HG03039 (cell line): ENCODE data around the gene ADAMTS6.

Experiments
- ATAC-seq: cut with Tn5 transposase; IDR thresholded peaks from one replicate; pipeline ENCODE4 v1.9.1; 2021; ENCODE audit warnings: mild to moderate bottlenecking, moderate library complexity; ENCODE audit not compliant: unreplicated experiment

ADAMTS6 gene

GRCh38 chr5:65474130-65474711 is 7.5 kb downstream of the ADAMTS6 start:
- no peak for ATAC-seq

- ATAC-seq = no peak
Observed at GRCh38 chr5:65468633-65469032, 13.1 kb downstream of the ADAMTS6 start.

- ATAC-seq = no peak
Observed at GRCh38 chr5:65462139-65462705, 19.5 kb downstream of the ADAMTS6 start.

DNA sequence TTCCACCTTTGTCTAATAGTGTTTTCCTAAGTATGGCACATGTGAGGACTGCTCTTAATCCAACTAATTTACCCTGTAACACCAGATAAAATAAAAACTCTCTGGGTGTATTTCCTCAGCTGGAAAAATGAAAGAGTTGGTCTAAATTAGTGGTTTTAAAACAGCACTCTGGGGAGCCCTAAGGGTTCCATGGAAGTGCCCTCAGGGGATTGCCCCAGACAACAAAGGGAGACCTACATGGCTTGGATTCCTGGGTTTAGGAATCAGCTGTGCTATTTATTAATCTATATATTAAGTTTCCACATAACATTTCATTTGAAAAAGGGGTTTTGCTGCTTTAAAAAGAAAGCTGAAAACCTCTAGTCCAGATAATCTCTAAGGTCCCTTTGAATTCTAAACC is 20.2 kb downstream of the ADAMTS6 start:
- ATAC-seq = no peak

GRCh38 chr5:65459995-65460394 is 21.7 kb downstream of the ADAMTS6 start:
- no peak for ATAC-seq

GRCh38 chr5:65455064-65455463 is 26.7 kb downstream of the ADAMTS6 start:
- ATAC-seq = no peak

DNA sequence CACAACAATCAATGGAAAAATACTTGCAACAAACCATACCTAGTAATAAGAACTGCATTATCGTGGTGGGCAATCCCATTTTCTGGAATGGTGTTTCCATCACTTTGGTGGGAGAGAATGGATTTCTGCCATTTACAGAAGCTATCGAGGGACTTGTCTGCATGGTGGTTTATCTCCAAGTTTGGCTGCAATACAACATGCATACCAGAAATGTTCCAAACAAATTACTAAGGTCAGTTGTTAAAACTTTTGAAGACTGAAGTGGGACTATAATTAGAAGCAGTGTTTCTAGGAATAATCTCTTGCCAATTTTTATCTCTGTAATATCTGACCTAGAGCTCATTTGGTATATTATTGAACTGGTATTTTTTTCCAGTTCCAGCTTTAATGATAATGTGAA is 30.3 kb downstream of the ADAMTS6 start:
- no peak for ATAC-seq

GRCh38 chr5:65446682-65447081 is 35.0 kb downstream of the ADAMTS6 start:
- ATAC-seq = no peak

GRCh38 chr5:65441800-65442199 is 39.9 kb downstream of the ADAMTS6 start:
- no peak for ATAC-seq

DNA sequence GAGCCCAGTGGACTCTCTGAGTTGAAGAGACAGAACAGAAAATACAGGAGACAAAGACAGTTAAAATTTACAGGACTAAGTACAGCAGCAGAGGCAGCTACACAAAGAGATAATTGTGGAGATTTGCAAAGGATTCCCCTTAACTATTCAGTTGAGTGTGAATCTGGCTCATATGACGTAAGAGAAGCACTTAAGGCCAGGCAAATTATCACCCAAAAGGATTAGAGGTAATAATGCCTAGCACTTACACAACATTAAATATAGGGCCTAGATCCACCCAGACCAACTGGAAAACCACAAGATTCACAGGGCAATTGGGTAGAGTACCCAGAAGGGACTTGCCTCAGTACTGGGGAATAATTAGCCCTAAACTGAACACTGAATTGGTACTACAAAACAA is 41.3 kb downstream of the ADAMTS6 start:
- no peak for ATAC-seq

DNA sequence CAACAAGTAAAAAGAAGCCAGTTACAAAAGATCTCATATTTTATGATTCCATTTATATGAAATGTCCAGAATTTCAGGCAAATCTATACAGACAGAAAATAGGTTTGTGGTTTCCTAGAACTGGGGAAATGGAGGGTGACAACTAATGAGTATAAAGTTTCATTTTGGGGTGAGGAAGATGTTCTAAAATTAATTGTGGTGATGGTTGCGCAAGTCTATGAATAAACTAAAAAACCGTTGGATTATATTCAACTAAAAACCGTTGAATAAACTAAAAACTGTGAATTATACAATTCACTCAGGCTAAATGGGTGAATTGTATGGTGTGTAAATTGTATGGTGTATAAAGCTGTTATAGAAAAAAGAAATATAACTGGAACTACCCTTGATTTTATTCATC is 47.6 kb downstream of the ADAMTS6 start:
- no peak for ATAC-seq

DNA sequence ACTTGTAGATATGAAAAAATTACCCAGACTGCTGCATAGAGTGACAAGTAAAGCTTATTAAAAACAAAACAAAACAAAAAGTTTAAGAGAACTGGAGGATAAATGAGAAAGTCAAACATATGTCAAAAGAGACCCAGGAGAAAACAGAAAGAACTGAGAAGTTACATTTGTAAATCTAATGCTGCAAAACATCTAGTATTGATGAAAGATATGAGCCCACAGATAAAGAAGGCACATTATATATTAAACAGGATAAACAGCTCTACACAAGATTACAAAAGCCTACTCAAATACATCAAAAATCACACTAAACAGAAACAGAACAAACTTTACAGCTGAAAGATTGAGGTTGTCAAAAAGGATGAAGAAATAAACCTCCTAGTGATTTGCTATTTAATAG is 55.1 kb downstream of the ADAMTS6 start:
- ATAC-seq = no peak

DNA sequence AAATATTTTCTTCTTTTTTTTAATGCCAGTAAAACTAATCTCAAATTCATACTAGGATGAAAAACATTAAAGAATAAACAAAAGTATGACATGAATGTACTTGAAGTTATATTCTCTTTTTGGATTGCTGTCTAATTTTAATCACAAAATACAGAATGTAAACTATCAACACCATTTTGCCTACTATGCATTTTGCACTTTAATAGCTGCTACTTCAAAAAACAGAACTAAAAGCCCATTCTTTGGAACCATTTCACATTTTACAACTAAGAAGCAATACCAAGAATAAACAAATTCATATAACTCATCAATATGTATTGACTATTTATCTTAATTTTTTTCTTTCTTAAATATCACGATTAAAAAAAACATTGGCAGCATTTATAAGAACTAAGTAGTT is 58.1 kb downstream of the ADAMTS6 start:
- ATAC-seq = no peak

- ATAC-seq = no peak
Observed at GRCh38 chr5:65418661-65419060, 63.1 kb downstream of the ADAMTS6 start.

GRCh38 chr5:65413822-65414221 is 67.9 kb downstream of the ADAMTS6 start:
- no peak for ATAC-seq

- no peak for ATAC-seq
Observed at GRCh38 chr5:65412842-65413241, 68.9 kb downstream of the ADAMTS6 start.

DNA sequence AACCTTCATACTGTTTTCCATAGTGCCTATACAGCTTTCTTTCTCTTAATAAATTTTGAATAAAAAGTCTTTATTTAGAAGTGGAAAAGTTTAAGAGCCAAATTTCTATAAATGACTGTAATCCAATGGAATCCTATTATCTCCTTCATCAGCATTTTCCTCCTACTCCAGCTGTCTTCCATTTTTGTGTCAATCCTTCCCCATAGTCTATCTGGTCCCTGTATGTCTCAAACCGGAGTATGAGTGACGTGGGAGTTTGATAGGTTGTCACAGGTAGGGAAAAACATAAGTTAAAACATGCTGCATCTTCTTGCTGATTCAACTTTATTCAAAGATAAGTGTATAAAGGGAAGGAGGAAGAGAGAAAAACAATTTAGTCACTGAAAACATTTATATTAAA is 70.4 kb downstream of the ADAMTS6 start:
- ATAC-seq = no peak

DNA sequence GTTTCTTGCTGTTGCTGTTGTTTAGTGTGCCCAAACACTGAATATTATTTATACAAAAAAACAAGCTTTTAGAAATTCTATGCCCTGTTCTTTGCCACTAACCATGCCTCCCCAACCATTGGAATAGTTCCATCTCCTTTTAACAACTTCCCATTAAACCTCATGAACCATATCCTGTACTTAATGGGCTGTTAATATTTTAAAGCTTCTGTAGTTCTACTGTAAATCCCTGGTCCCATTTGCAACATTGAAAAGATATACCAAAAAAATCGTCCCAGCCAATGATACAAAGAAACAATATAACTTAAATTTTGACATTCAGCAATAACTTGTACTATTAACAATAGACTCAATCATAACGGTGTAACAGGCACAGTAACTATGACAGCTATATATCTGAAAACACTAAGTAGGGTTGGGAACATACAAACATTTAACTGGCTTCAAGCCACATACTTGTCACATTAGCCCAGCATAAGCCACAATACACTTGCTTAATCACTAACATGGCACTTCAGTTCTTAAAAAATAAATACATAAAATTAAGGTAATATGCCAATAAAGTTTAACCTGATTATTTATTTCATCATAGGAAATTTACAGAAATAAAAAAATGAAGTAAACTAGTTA is 86.1 kb downstream of the ADAMTS6 start:
- ATAC-seq = no peak

DNA sequence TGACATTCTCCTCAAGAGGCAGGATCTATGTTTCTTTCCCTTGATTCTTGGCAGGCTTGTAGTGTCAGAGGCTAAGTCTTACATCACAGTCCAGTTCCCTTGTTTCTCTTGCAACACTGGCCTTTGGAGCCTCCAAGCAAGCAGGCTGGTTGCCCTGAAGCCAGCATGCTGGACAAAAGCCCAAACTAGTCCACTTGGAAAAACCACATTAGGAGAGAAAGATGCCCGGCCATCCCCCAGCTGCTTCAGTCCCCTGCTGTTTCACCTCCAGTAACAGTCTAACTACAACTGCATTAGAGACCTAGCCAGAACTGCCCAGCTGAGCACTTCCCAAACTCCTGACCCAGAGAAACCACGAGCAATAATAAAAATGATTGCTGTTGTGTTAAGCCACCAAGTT is 87.6 kb downstream of the ADAMTS6 start:
- ATAC-seq = no peak

DNA sequence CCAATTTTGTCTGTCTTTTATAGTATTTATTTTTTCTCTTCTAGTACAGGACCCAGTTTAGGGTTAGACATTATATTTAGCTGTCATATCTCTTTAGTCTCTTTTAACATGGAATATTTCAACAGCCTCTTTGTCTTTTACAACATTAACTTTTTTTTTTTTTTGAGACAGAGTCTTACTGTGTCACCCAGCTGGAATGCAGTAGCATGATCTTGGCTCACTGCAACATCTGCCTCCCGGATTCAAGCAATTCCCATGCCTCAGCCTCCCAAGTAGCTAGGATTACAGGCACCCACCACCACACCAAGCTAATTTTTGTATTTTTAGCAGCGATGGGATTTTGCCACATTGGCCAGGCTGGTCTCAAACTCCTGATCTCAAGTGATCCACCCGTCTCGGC is 90.1 kb downstream of the ADAMTS6 start:
- no peak for ATAC-seq

- ATAC-seq = no peak
Observed at GRCh38 chr5:65390208-65390607, 91.5 kb downstream of the ADAMTS6 start.

- no peak for ATAC-seq
Observed at GRCh38 chr5:65383859-65384258, 97.9 kb downstream of the ADAMTS6 start.

DNA sequence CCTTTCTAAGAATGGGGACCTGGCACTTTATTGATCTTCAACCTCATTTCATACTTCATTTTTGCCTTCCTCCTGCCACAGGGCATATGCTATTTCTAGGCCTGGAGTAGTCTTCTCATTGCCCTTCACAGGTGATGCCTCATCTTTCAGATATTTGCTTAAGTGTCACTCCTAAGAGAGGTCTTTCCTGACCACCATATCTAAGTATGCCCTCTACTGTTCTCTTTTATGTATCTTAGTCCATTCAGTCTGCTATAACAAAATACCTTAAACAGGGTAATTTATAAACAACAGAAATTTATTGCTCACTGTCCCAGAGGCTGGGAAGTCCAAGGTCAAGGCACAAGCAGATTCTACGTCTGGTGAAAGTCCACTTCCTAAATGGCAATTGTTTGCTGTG is 99.1 kb downstream of the ADAMTS6 start:
- no peak for ATAC-seq
